ENCODE results near the gene EPB41L2.

GRCh38 chr6:130981409-130981808, 81.6 kb downstream of the EPB41L2 start:
- TF ChIP-seq CTCF (IDR thresholded peaks at IDR 0.05) (no peak), EZH2phosphoT487 (IDR thresholded peaks at IDR 0.05) (no peak), EZH2 (IDR thresholded peaks at IDR 0.05) (no peak)
